Measurements from ENCODE around the gene DLEC1.

Gene DLEC1

GRCh38 chr3:38157117-38157516, 118.1 kb downstream of the DLEC1 start:
- no peak for TF ChIP-seq REST (IDR thresholded peaks at IDR 0.05; ENCODE audit: insufficient read depth in 1 of 2, low read depth in 2 of 2, low read length in 2 of 2)
- no peak for TF ChIP-seq FOXP2 (optimal IDR thresholded peaks at IDR 0.05; ENCODE audit: borderline replicate concordance, extremely low read depth, extremely low read length, insufficient read depth)
- no peak for TF ChIP-seq TAF1 (IDR thresholded peaks at IDR 0.05; ENCODE audit: borderline replicate concordance, insufficient read depth, low read length)
- no peak for TF ChIP-seq SIN3A (IDR thresholded peaks at IDR 0.05; ENCODE audit: borderline replicate concordance, insufficient read depth, low read length)
- no peak for TF ChIP-seq POLR2AphosphoS5 (IDR thresholded peaks at IDR 0.05; ENCODE audit: low read depth, low read length)

GRCh38 chr3:38157595-38157994, 118.6 kb downstream of the DLEC1 start:
- TF ChIP-seq REST (IDR thresholded peaks at IDR 0.05; ENCODE audit: insufficient read depth in 1 of 2, low read depth in 2 of 2, low read length in 2 of 2) = no peak
- no peak for TF ChIP-seq SIN3A (IDR thresholded peaks at IDR 0.05; ENCODE audit: borderline replicate concordance, insufficient read depth, low read length)
- no peak for TF ChIP-seq POLR2AphosphoS5 (IDR thresholded peaks at IDR 0.05; ENCODE audit: low read depth, low read length)
- TF ChIP-seq TAF1 (IDR thresholded peaks at IDR 0.05; ENCODE audit: borderline replicate concordance, insufficient read depth, low read length) = no peak
- TF ChIP-seq FOXP2 (optimal IDR thresholded peaks at IDR 0.05; ENCODE audit: borderline replicate concordance, extremely low read depth, extremely low read length, insufficient read depth) = no peak

GRCh38 chr3:38158472-38158871, 119.5 kb downstream of the DLEC1 start:
- TF ChIP-seq POLR2AphosphoS5 (IDR thresholded peaks at IDR 0.05; ENCODE audit: low read depth, low read length) (no peak), FOXP2 (optimal IDR thresholded peaks at IDR 0.05; ENCODE audit: borderline replicate concordance, extremely low read depth, extremely low read length, insufficient read depth) (no peak), TAF1 (IDR thresholded peaks at IDR 0.05; ENCODE audit: borderline replicate concordance, insufficient read depth, low read length) (no peak), REST (IDR thresholded peaks at IDR 0.05; ENCODE audit: insufficient read depth in 1 of 2, low read depth in 2 of 2, low read length in 2 of 2) (no peak), SIN3A (IDR thresholded peaks at IDR 0.05; ENCODE audit: borderline replicate concordance, insufficient read depth, low read length) (no peak)

GRCh38 chr3:38163117-38163840, 124.3 kb downstream of the DLEC1 start:
- TF ChIP-seq POLR2AphosphoS5 (IDR thresholded peaks at IDR 0.05; ENCODE audit: low read depth, low read length) (no peak), FOXP2 (optimal IDR thresholded peaks at IDR 0.05; ENCODE audit: borderline replicate concordance, extremely low read depth, extremely low read length, insufficient read depth) (no peak), REST (IDR thresholded peaks at IDR 0.05; ENCODE audit: insufficient read depth in 1 of 2, low read depth in 2 of 2, low read length in 2 of 2) (no peak), SIN3A (IDR thresholded peaks at IDR 0.05; ENCODE audit: borderline replicate concordance, insufficient read depth, low read length) (no peak), TAF1 (IDR thresholded peaks at IDR 0.05; ENCODE audit: borderline replicate concordance, insufficient read depth, low read length) (no peak)

Measured in PFSK-1 (cell line).